PC-3 (cell line): ENCODE measurements around the gene STK4.

Experiments used
- EZH2 ChIP-seq: fragments of 300-600 bp; sonication (generic); IDR thresholded peaks from one replicate; pipeline ENCODE4 v1.6.1; 2017; ENCODE audit warnings: antibody characterized with exemption, mild to moderate bottlenecking, low read length; ENCODE audit not compliant: unreplicated experiment
- TF ChIP-seq, protein P1 (sequence below): fragments of 300-600 bp; sonication (generic); conservative IDR thresholded peaks from 2 replicates; pipeline ENCODE4 v1.5.1; 2017; ENCODE audit warnings: antibody characterized with exemption, low read depth, mild to moderate bottlenecking, low read length

DNA sequence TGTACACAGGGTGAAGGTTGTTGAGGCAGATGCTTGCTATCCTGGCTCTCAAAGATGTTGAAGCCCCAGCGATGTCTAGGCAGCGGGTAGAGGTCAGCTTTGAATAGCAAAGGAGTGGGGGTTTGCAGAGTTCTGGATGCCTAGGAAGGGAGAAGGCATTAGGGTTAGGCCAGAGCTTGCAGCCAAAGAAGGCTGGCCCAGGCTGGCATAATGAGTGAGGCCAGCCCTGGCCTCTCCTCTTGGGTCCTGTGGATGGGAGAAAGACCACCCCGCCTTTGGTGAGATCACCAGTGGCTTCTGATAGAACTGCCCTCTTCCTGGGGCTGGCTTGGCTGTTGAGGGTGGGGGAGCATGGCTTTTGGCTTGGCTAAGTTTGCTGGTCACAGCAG is 149.1 kb downstream of the STK4 start:
- TF ChIP-seq, protein P1, sequence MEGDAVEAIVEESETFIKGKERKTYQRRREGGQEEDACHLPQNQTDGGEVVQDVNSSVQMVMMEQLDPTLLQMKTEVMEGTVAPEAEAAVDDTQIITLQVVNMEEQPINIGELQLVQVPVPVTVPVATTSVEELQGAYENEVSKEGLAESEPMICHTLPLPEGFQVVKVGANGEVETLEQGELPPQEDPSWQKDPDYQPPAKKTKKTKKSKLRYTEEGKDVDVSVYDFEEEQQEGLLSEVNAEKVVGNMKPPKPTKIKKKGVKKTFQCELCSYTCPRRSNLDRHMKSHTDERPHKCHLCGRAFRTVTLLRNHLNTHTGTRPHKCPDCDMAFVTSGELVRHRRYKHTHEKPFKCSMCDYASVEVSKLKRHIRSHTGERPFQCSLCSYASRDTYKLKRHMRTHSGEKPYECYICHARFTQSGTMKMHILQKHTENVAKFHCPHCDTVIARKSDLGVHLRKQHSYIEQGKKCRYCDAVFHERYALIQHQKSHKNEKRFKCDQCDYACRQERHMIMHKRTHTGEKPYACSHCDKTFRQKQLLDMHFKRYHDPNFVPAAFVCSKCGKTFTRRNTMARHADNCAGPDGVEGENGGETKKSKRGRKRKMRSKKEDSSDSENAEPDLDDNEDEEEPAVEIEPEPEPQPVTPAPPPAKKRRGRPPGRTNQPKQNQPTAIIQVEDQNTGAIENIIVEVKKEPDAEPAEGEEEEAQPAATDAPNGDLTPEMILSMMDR, result no peak
- TF ChIP-seq EZH2, result no peak
